Tibial nerve (tissue), 4 donors: ENCODE data around the gene PLXNA4. TPM values are rescaled to one million over a fixed set of nuclear protein-coding genes. Genes with fewer than 3 reads are reported as not detected.

Experiments used
- DNase-seq, 2 donors: peaks; one replicate each; pipeline ENCODE4 v3.0.0-alpha.2; 2019; ENCODE audit warnings: low spot score in 2 of 2
- H3K27ac ChIP-seq, 4 donors: fragments of 200-600 bp; sonication (generic) in 3 of 4; one replicate each; pipeline ENCODE4 v1.5.1; 2017 to 2019; ENCODE audit warnings: mild to moderate bottlenecking in 1 of 4
- H3K27me3 ChIP-seq, 2 donors: fragments of 200-600 bp; sonication (generic) in 1 of 2; one replicate each; pipeline versions ENCODE4 v1.5.1 to v1.6.0; 2017 to 2019
- H3K36me3 ChIP-seq, 3 donors: fragments of 200-600 bp; sonication (generic); one replicate each; pipeline ENCODE4 v1.5.1; 2018 to 2019
- H3K4me1 ChIP-seq, 4 donors: fragments of 200-600 bp; sonication (generic) in 3 of 4; one replicate each; pipeline ENCODE4 v1.5.1; 2017 to 2019
- H3K4me3 ChIP-seq, 4 donors: fragments of 200-600 bp; sonication (generic) in 3 of 4; one replicate each; pipeline ENCODE4 v1.5.1; 2017 to 2019; ENCODE audit warnings: mild to moderate bottlenecking in 1 of 4, moderate library complexity in 1 of 4
- H3K9me3 ChIP-seq, 4 donors: fragments of 200-600 bp; sonication (generic) in 3 of 4; one replicate each; pipeline ENCODE4 v1.5.1; 2017 to 2019
- CTCF ChIP-seq, 5 experiments: fragments of 200-600 bp in 3 of 5; fragments of 450-650 bp in 2 of 5; sonication (generic) in 3 of 5; IDR thresholded peaks; one replicate each; pipeline ENCODE4 v1.5.1; 2016 to 2019; ENCODE audit warnings: antibody characterized with exemption in 5 of 5, mild to moderate bottlenecking in 3 of 5, moderate library complexity in 2 of 5
- EP300 ChIP-seq, 2 donors: sonication (generic); formaldehyde crosslinking; IDR thresholded peaks; one replicate each; pipeline ENCODE4 v1.6.1; 2017; ENCODE audit warnings: antibody characterized with exemption in 2 of 2, mild to moderate bottlenecking in 1 of 2
- POLR2A ChIP-seq, 2 donors: fragments of 450-650 bp; IDR thresholded peaks; one replicate each; pipeline ENCODE4 v1.6.1; 2017; ENCODE audit warnings: antibody characterized with exemption in 2 of 2, mild to moderate bottlenecking in 2 of 2, moderate library complexity in 2 of 2
- WGBS, 2 donors: methylation state at CpG; one replicate each; pipeline ENCODE4 v1.1.5; 2018; 5-methylcytosine and 5-hydroxymethylcytosine counted together
- total RNA-seq, 4 donors: library from RNA; depleted of rRNA; stranded (reverse); fragments of >200 nt; gene quantifications; one replicate each; pipeline ENCODE4 v1.1.0, GENCODE V29; 2016

PLXNA4 gene
- total RNA-seq, 4 donors from 2014 or later = 12.6 to 32.4 (median 13.7) TPM

- no peak for DNase-seq
- 42 to 49% methylated on average over 4 of the region's 4 CpGs for WGBS, 2 donors
- TF ChIP-seq EP300 (IDR thresholded peaks at IDR 0.05) = no peak
- TF ChIP-seq POLR2A (IDR thresholded peaks at IDR 0.05) = no peak
- no peak for TF ChIP-seq CTCF (IDR thresholded peaks at IDR 0.05)
- no peak overlapping the region for H3K4me3 ChIP-seq
- H3K4me1 ChIP-seq = no peaks in the 10 kb centered on the region
- no peaks in the 10 kb centered on the region for H3K9me3 ChIP-seq
- H3K27me3 ChIP-seq = peaks cover 0 to 6% of the 10 kb centered on the region in 2 donors
- no peak overlapping the region for H3K27ac ChIP-seq
- no peaks in the 10 kb centered on the region for H3K36me3 ChIP-seq
Measured at GRCh38 chr7:132590162-132590561, 13.9 kb upstream of the PLXNA4 start.

GRCh38 chr7:132588596-132588995 is 12.3 kb upstream of the PLXNA4 start:
- no peak for DNase-seq
- Histone ChIP-seq H3K4me1 (no peaks in the 10 kb centered on the region), H3K36me3 (no peaks in the 10 kb centered on the region), H3K9me3 (no peaks in the 10 kb centered on the region), H3K27me3 (peaks cover 0 to 5% of the 10 kb centered on the region in 2 donors), H3K27ac (no peak overlapping the region), H3K4me3 (no peak overlapping the region)
- TF ChIP-seq CTCF (IDR thresholded peaks at IDR 0.05) (no peak), EP300 (IDR thresholded peaks at IDR 0.05) (no peak), POLR2A (IDR thresholded peaks at IDR 0.05) (no peak)

- H3K27ac ChIP-seq = no peak overlapping the region
Measured at GRCh38 chr7:132584796-132585494, 8.7 kb upstream of the PLXNA4 start.

GRCh38 chr7:132581431-132581830 is 5.2 kb upstream of the PLXNA4 start:
- TF ChIP-seq EP300 (IDR thresholded peaks at IDR 0.05) (no peak), CTCF (IDR thresholded peaks at IDR 0.05) (no peak), POLR2A (IDR thresholded peaks at IDR 0.05) (no peak)
- Histone ChIP-seq H3K9me3 (no peaks in the 10 kb centered on the region), H3K27ac (no peak overlapping the region), H3K4me1 (peaks cover 0 to 10% (median 3%) of the 10 kb centered on the region in 4 donors), H3K36me3 (no peaks in the 10 kb centered on the region), H3K27me3 (peaks cover 0 to 16% of the 10 kb centered on the region in 2 donors), H3K4me3 (no peak overlapping the region)
- 96 to 100% methylated on average over 4 of the region's 4 CpGs for WGBS, 2 donors
- DNase-seq = no peak

More at GRCh38 chr7:132584796-132585494, 8.7 kb upstream of the PLXNA4 start:
- H3K36me3 ChIP-seq = no peaks in the 10 kb centered on the region
- H3K4me3 ChIP-seq = no peak overlapping the region
- H3K27me3 ChIP-seq = no peaks in the 10 kb centered on the region
- no peak for DNase-seq
- 52 to 57% methylated on average over 7 of the region's 7 CpGs for WGBS, 2 donors
- TF ChIP-seq CTCF (IDR thresholded peaks at IDR 0.05) (no peak), EP300 (IDR thresholded peaks at IDR 0.05) (no peak), POLR2A (IDR thresholded peaks at IDR 0.05) (no peak)
- no peaks in the 10 kb centered on the region for H3K9me3 ChIP-seq
- H3K4me1 ChIP-seq = no peaks in the 10 kb centered on the region

GRCh38 chr7:132580717-132581285 is 4.5 kb upstream of the PLXNA4 start:
- WGBS, 2 donors = 4 to 9% methylated on average over 4 of the region's 4 CpGs
- no peak overlapping the region for H3K27ac ChIP-seq
- no peaks in the 10 kb centered on the region for H3K9me3 ChIP-seq
- peaks cover 0 to 16% (median 8%) of the 10 kb centered on the region in 4 donors for H3K4me1 ChIP-seq
- H3K27me3 ChIP-seq = peaks cover 0 to 23% of the 10 kb centered on the region in 2 donors
- DNase-seq = peak in 1 of 2 donors; percentile 50
- no peak overlapping the region for H3K4me3 ChIP-seq
- H3K36me3 ChIP-seq = no peaks in the 10 kb centered on the region
- TF ChIP-seq EP300 (IDR thresholded peaks at IDR 0.05) (no peak), POLR2A (IDR thresholded peaks at IDR 0.05) (no peak), CTCF (IDR thresholded peaks at IDR 0.05) (peak; percentile 48 to 86 (median 67))
